GM12865 (cell line): ENCODE measurements around the gene UBTF.

Experiments
- DNase-seq: peaks from one replicate; pipeline ENCODE4 v3.0.0; 2010; ENCODE audit warnings: low read depth
- H3K4me3 ChIP-seq: 2 replicates; pipeline ENCODE4 v1.5.1; 2011; ENCODE audit warnings: mild to moderate bottlenecking, low read depth, low read length, control low read depth
- TF ChIP-seq, protein P1 (sequence below): IDR thresholded peaks from 2 replicates; pipeline ENCODE4 v1.5.1; 2011; ENCODE audit warnings: low read length, control low read depth, low read depth, inconsistent platforms; ENCODE audit not compliant: insufficient read depth; ENCODE audit errors: missing control alignments

UBTF gene

DNA sequence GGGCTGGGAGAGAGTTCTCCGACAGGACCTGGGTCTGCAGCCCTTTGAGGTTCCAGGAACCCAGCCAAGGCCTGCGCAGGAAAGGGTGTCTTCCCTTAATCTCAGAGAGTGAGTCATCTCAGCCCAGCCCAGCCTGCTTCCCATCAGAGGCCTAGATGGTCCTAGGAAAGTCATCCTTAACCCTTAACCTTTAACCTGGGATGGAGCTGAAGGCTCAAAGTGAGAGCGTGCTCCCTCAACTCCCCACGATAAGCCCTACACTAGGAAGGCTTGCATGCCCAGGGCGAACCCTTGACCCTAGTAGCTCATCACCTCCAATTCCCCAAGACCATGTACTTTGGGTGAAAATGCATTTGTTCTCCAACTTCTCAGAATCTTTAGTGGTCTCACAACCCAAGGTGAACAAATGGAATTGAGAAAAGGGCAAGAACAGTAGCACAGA, 15.0 kb downstream of the UBTF start:
- TF ChIP-seq, protein P1, sequence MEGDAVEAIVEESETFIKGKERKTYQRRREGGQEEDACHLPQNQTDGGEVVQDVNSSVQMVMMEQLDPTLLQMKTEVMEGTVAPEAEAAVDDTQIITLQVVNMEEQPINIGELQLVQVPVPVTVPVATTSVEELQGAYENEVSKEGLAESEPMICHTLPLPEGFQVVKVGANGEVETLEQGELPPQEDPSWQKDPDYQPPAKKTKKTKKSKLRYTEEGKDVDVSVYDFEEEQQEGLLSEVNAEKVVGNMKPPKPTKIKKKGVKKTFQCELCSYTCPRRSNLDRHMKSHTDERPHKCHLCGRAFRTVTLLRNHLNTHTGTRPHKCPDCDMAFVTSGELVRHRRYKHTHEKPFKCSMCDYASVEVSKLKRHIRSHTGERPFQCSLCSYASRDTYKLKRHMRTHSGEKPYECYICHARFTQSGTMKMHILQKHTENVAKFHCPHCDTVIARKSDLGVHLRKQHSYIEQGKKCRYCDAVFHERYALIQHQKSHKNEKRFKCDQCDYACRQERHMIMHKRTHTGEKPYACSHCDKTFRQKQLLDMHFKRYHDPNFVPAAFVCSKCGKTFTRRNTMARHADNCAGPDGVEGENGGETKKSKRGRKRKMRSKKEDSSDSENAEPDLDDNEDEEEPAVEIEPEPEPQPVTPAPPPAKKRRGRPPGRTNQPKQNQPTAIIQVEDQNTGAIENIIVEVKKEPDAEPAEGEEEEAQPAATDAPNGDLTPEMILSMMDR: no peak
- DNase-seq: no peak
- no peak overlapping the region for H3K4me3 ChIP-seq

DNA sequence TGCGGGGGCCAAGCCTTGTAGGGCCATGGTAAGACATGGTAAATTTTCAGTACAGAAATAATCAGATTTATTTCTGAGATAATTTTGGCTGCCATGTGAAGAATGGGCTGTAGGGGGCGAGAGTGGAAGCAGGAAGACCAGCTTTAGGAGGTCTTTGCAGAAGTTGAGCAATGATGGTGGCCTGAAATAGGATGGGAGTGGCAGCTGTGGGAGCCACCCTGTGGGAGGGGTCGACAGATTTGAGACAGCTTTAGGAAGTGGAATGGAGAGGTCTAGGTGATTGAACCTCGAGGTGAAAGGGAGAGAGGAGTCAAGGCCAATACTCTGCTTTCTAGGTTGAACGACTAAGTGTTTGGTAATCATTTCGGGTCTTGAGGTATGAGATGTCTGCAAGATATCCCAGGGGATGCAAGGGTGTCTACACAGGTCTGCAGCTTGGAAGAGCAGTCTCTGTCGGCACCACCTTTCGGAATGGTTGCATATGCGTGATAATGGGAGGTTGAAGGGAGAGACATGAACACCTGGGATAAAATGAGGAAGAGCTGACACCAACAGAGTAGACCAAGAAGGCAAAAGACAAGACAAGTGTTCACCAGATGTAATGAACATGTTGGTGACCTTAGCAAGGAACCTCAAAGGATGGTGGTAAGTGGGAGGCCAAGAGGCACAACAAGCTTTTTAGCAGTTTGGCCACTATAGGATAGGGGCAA, 15.6 kb downstream of the UBTF start:
- peak; percentile 86 for DNase-seq
- TF ChIP-seq, protein P1: peak; percentile 77
- H3K4me3 ChIP-seq: no peak overlapping the region

GRCh38 chr17:44202756-44203155, 16.7 kb downstream of the UBTF start:
- TF ChIP-seq, protein P1: no peak
- DNase-seq: no peak
- H3K4me3 ChIP-seq: no peak overlapping the region

DNA sequence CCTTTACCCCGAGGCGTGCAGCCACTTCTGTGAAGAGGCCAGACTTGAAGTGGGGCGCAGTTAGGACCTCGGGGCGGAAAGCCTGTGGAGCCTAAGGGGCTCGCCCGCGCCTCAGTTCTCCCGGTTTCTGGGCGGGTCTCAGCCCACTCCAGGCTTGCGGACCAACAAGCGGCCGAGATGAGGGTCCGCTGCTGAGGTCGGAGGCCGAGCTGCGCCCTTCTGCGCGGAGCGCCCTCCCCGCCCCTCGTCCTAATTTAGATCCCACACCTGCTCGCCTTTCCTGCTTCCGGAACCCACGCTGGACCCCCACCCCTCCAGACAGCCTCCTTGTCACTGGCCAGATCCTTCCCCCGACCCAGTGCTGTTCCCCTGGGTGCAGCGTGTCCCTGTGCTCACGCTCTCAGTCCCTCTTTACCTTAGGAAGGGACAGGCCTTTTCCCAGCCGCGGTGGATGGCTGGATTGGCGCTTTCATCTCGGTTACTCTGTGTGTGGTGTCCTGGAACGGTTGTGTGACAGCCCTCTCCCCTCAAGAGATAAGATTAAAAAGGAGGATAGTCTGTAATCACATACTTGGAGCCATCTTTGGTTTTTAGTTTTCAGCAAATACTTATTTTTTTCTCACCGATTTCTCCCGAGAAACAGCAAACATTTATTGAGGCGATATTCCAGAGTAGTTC, 18.9 kb downstream of the UBTF start:
- no peak for DNase-seq
- peak overlapping the region; percentile 81 for H3K4me3 ChIP-seq
- TF ChIP-seq, protein P1: no peak

DNA sequence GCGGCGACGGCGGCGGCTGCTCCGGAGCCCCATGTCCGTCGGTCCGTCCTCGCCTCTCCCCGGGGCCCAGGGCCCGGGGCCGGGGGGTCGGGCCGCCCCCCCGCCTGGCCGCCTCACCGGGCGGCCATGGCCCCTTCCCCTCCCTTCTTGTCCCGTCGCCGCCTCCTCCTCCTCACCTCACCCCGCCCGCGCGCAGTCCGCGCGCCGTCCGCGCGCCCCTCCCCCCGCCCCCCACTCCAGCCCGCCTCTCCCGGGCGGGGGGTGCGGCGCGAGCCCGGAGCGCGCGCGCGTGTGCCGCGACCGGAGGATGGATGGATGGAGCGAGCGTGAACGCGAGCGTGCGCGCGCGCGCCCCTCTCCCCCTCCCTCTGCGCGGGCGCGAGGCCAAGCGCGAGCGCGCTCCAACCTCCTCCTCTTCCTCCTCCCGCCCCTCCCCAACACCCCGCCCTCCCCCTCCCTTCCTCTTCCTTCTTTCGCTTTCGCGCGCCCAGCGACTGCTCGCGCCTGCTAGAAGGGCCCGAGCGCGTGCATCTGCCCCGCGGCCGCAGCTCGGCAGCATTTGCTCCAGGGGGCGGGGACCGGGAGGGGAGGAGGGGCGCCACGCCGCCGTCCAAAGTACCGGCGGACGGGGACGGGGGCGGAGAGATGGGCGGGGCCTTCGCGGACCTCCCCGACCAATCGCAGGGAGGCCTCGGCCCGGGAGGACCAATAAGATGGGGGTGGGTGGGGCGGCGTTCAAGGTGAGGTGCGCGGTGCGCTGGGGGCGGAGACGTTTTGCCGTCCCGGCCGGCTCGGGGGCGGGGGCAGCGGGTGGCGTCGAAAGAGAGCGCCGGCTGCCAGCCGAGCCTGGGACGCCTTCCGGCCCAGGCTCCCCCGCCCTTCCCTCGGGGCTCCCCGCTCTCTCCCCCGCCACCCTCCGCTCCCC, 19.7 kb downstream of the UBTF start, which contains the start of gene ATXN7L3:
ATXN7L3 (minus strand) TSS at position 332 of the 925 bp plus-strand sequence. CDS start 1,814 bp downstream, outside the sequence.
- TF ChIP-seq, protein P1: no peak
- H3K4me3 ChIP-seq: peak within 1 kb of the TSS; percentile 94
- DNase-seq: peak; percentile 100

- H3K4me3 ChIP-seq: peak overlapping the region; percentile 94
- DNase-seq: peak; percentile 79
- TF ChIP-seq, protein P1: no peak
Observed at GRCh38 chr17:44198721-44199552, 20.5 kb downstream of the UBTF start.
